Prostate gland (tissue), 2 donors: ENCODE measurements around the gene OR51F2. TPM values are rescaled to one million over a fixed set of nuclear protein-coding genes. Genes with fewer than 3 reads are reported as not detected.
"Not testable (repeated sequence)": the region's sequence is repeated elsewhere in the genome, so short reads cannot be mapped to it uniquely, and the experiment has no call there.

ENCODE experiments used
- DNase-seq: peaks from one replicate; pipeline ENCODE4 v3.0.0-alpha.2; 2019; ENCODE audit warnings: low spot score
- H3K27ac ChIP-seq, 2 donors: fragments of 200-600 bp; sonication (generic); 2 replicates each; pipeline ENCODE4 v1.5.1; 2017 to 2019
- H3K27me3 ChIP-seq: fragments of 200-600 bp; sonication (generic); replicated peaks from 2 replicates; pipeline ENCODE4 v1.5.1; 2019; ENCODE audit not compliant: insufficient read depth
- H3K36me3 ChIP-seq, 2 donors: fragments of 200-600 bp; sonication (generic); 1 replicate in 1 of 2; 2 replicates in 1 of 2; pipeline versions ENCODE4 v1.5.1 to v1.8.1; 2017 to 2019
- H3K4me1 ChIP-seq: fragments of 200-600 bp; sonication (generic); replicated peaks from 2 replicates; pipeline ENCODE4 v1.5.1; 2019
- H3K4me3 ChIP-seq, 2 donors: fragments of 200-600 bp; sonication (generic); 2 replicates each; pipeline ENCODE4 v1.5.1; 2017 to 2019
- H3K9me3 ChIP-seq: fragments of 200-600 bp; sonication (generic); 2 replicates; pipeline ENCODE4 v1.5.1; 2017
- CTCF ChIP-seq, 4 experiments: fragments of 200-600 bp in 2 of 4; fragments of 450-650 bp in 2 of 4; sonication (generic) in 2 of 4; IDR thresholded peaks; 1 replicate in 3 of 4; 2 replicates in 1 of 4; pipeline ENCODE4 v1.5.1; 2016 to 2019; ENCODE audit warnings: antibody characterized with exemption in 4 of 4, mild to moderate bottlenecking in 2 of 4, moderate library complexity in 2 of 4
- POLR2A ChIP-seq: fragments of 450-650 bp; IDR thresholded peaks from one replicate; pipeline ENCODE4 v1.6.1; 2016; ENCODE audit warnings: antibody characterized with exemption, mild to moderate bottlenecking
- POLR2AphosphoS5 ChIP-seq: sonication (generic); formaldehyde crosslinking; IDR thresholded peaks from one replicate; pipeline ENCODE4 v1.6.1; 2017; ENCODE audit warnings: antibody characterized with exemption
- WGBS: methylation state at CpG from one replicate; pipeline ENCODE4 v1.1.5; 2018; 5-methylcytosine and 5-hydroxymethylcytosine counted together
- intact Hi-C: fragments of 100-400 bp; cut with DNase I; formaldehyde crosslinking; loops from one replicate; pipeline ENCODE4 v1.14.2; 2022
- total RNA-seq, 2 donors: library from RNA; depleted of rRNA; stranded (reverse); fragments of >200 nt; gene quantifications; one replicate each; pipeline ENCODE4 v1.1.0, GENCODE V29; 2016

The OR51F2 gene
- not detected for total RNA-seq

- intact Hi-C loops, result loop anchor here (10.0 kb wide), 1 partner anchor 106 kb away; no protein-coding TSS in a partner anchor
- H3K27me3 ChIP-seq, result no peaks in the 10 kb centered on the region
- TF ChIP-seq CTCF (IDR thresholded peaks at IDR 0.05) (no peak), POLR2AphosphoS5 (no peak), POLR2A (no peak)
- H3K9me3 ChIP-seq, result no peaks in the 10 kb centered on the region
- no peak for DNase-seq
- no peak within 1 kb of the TSS for H3K27ac ChIP-seq
- no peaks in the 10 kb centered on the region for H3K36me3 ChIP-seq
- 33% methylated on average over 1 of the region's 1 CpG for WGBS
- H3K4me3 ChIP-seq, result no peak within 1 kb of the TSS
- no peaks in the 10 kb centered on the region for H3K4me1 ChIP-seq
Measured at GRCh38 chr11:4821021-4821420, at the start of gene OR51F2. OR51F2 (plus strand) TSS chr11:4821321; CDS start chr11:4821422, 101 bp downstream.

- Histone ChIP-seq H3K27me3 (no peaks in the 10 kb centered on the region), H3K27ac (no peak overlapping the region), H3K4me1 (no peaks in the 10 kb centered on the region), H3K9me3 (no peaks in the 10 kb centered on the region), H3K36me3 (no peaks in the 10 kb centered on the region), H3K4me3 (no peak overlapping the region)
- 60% methylated on average over 1 of the region's 1 CpG for WGBS
- no peak for DNase-seq
- TF ChIP-seq CTCF (IDR thresholded peaks at IDR 0.05) (no peak), POLR2A (no peak), POLR2AphosphoS5 (no peak)
- intact Hi-C loops, result no loop called here
Measured at GRCh38 chr11:4782454-4782853, 38.7 kb upstream of the OR51F2 start.

GRCh38 chr11:4797206-4797605, 23.9 kb upstream of the OR51F2 start:
- DNase-seq, result no peak
- Histone ChIP-seq H3K4me3 (no peak overlapping the region), H3K4me1 (no peaks in the 10 kb centered on the region), H3K36me3 (no peaks in the 10 kb centered on the region), H3K27me3 (no peaks in the 10 kb centered on the region), H3K27ac (no peak overlapping the region), H3K9me3 (no peaks in the 10 kb centered on the region)
- intact Hi-C loops, result no loop called here
- WGBS, result 28% methylated on average over 2 of the region's 2 CpGs
- no peak for TF ChIP-seq POLR2AphosphoS5

DNA sequence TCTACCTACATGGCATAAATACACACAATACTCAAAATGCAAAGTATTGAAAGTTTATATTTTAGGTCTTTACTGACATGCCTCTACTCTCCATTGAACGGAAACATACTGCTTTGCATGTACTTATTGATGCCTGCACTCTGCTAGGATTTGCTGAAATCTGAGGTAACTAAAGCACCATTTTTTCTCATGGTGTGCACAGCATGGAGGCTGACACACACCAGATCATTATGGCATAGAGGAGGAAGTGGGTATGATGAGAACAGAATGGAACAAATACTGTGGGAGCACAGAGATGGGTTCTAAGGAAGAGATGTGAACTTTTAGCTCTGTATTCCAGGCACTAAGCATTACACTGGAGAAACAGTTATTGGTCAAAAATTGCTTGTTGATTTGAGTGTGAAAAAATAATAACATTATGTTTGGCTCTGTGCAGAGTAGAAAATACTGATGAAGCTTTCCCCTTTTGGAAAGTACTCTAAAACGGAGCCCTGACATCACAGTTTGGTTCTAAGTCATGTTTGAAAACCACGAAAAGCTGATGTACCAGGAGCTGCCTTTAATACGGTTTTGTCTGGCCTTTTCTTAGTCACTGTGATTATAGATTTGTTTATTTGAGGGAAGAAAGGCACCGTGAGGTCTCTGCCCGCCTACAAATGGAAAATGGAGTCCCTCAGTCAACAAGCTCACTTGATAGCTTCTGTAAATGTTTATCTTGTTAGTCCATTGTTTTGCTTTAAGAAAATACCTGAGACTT, 22.5 kb upstream of the OR51F2 start:
- H3K27ac ChIP-seq, result no peak overlapping the region
- H3K4me1 ChIP-seq, result no peaks in the 10 kb centered on the region
- no peaks in the 10 kb centered on the region for H3K9me3 ChIP-seq
- intact Hi-C loops, result no loop called here
- DNase-seq, result no peak
- no peak overlapping the region for H3K4me3 ChIP-seq
- 58% methylated on average over 6 of the region's 6 CpGs for WGBS
- H3K27me3 ChIP-seq, result no peaks in the 10 kb centered on the region
- TF ChIP-seq POLR2AphosphoS5 (no peak), CTCF (IDR thresholded peaks at IDR 0.05) (no peak), POLR2A (no peak)
- H3K36me3 ChIP-seq, result no peaks in the 10 kb centered on the region

DNA sequence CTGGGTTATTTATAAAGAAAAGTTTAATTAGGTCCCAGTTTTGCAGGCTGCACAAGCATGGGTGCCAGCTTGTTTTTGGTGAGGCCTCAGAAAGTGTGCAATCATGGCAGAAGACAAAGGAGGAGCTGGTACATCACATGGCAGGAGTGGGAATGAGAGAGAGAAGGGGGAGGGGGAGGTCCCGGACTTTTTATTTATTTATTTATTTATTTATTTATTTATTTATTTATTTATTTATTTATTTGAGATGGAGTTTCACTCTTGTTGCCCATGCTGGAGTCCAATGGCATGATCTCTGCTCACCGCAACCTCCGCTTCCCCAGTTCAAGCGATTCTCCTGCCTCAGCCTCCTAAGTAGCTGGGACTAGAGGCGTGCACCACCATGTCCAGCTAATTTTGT, 19.8 kb upstream of the OR51F2 start:
- H3K36me3 ChIP-seq, H3K27ac ChIP-seq, H3K4me3 ChIP-seq, intact Hi-C loops, H3K4me1 ChIP-seq, DNase-seq, H3K9me3 ChIP-seq, H3K27me3 ChIP-seq: not testable (repeated sequence)
- 98% methylated on average over 5 of the region's 5 CpGs for WGBS

DNA sequence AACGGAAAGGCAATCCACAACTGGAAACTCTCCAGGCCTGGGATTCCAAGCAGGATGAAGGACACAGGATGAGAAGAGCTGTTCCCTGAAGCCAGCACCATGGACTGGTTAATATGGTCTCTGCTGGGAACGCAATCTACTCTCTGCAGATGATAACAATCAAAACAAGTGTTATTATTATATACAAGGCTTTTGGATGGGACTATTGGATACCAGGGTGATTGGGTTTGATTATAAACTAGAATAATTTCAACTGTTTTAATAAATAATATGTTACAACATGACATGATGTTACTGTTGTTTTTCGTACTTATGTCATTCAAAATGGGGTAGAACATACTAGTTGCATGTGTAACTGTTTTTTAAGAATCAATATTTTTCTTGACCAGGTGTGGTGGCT, 16.8 kb upstream of the OR51F2 start, which contains the start of gene OR52R1:
Gene OR52R1, minus strand, starts transcription at position 101 of the 400 bp plus-strand sequence. Its CDS starts 0 bp downstream, at position 101.
- intact Hi-C loops, result no loop called here
- TF ChIP-seq CTCF (IDR thresholded peaks at IDR 0.05) (no peak), POLR2AphosphoS5 (no peak)
- H3K36me3 ChIP-seq, result no peaks in the 10 kb centered on the region

More for the DNA sequence above, 16.8 kb upstream of the OR51F2 start, which contains the start of gene OR52R1:
- whole genome bisulfite sequencing, result 94% methylated on average over 3 of the region's 3 CpGs
- no peaks in the 10 kb centered on the region for H3K27me3 ChIP-seq
- H3K4me3 ChIP-seq, result no peak within 1 kb of the TSS
- H3K27ac ChIP-seq, result no peak within 1 kb of the TSS
- DNase-seq, result no peak
- H3K9me3 ChIP-seq, result no peaks in the 10 kb centered on the region
- H3K4me1 ChIP-seq, result no peaks in the 10 kb centered on the region
